RWPE2 (cell line): ENCODE results near the gene KCNAB3.

ENCODE experiments used
- ATAC-seq: fragments of 200-7000 bp; cut with Tn5 transposase; 3 replicates; pipeline ENCODE4 v1.9.1; 2021; ENCODE audit warnings: low read depth
- DNase-seq: peaks from one replicate; pipeline ENCODE4 v3.0.0-alpha.2; 2020; ENCODE audit warnings: low spot score
- H3K27ac ChIP-seq: fragments of 450-650 bp; 2 replicates; pipeline ENCODE4 v1.5.1; 2017; ENCODE audit warnings: mild to moderate bottlenecking; ENCODE audit not compliant: poor library complexity, severe bottlenecking
- H3K27me3 ChIP-seq: fragments of 250-450 bp; sonication (Bioruptor Pico); 2 replicates; pipeline ENCODE4 v1.5.1; 2021; ENCODE audit warnings: mild to moderate bottlenecking, moderate library complexity; ENCODE audit not compliant: insufficient read depth, poor library complexity, severe bottlenecking
- H3K36me3 ChIP-seq: fragments of 250-450 bp; sonication (Bioruptor Pico); 2 replicates; pipeline ENCODE4 v1.5.1; 2020; ENCODE audit warnings: low read depth, mild to moderate bottlenecking, moderate library complexity
- H3K4me1 ChIP-seq: fragments of 250-450 bp; sonication (Bioruptor Pico); 2 replicates; pipeline ENCODE4 v1.5.1; 2021; ENCODE audit warnings: mild to moderate bottlenecking, moderate library complexity; ENCODE audit not compliant: insufficient read depth, poor library complexity, severe bottlenecking
- H3K4me3 ChIP-seq: fragments of 250-450 bp; sonication (Bioruptor Pico); 2 replicates; pipeline ENCODE4 v1.5.1; 2021; ENCODE audit warnings: mild to moderate bottlenecking, moderate library complexity; ENCODE audit not compliant: severe bottlenecking
- H3K9me3 ChIP-seq: fragments of 250-450 bp; sonication (Bioruptor Pico); 2 replicates; pipeline ENCODE4 v1.5.1; 2021; ENCODE audit warnings: mild to moderate bottlenecking, moderate library complexity; ENCODE audit not compliant: severe bottlenecking
- TF ChIP-seq, protein P1 (sequence below): fragments of 450-650 bp; IDR thresholded peaks from one replicate; pipeline ENCODE4 v1.5.1; 2017; ENCODE audit warnings: mild to moderate bottlenecking, moderate library complexity; ENCODE audit not compliant: poor library complexity, severe bottlenecking

The KCNAB3 gene

DNA sequence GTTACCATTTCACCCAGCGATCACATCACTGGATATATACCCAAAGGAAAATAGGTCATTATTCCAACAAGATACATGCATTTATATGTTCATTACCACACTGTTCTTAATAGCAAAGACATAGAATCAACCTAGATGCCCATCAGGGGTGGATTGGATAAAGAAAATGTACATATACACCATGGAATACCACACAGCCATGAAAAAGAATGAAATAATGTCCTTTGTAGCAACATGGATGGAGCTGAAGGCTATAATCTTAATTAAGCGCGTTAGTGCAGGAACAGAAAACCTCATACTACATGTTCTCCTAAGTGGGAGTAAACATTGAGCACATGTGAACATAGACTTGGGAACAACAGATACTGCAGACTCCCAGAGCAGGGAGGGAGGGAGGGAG is 20.9 kb upstream of the KCNAB3 start:
- DNase-seq (no peak), ATAC-seq (no peak)
- Histone ChIP-seq H3K9me3 (no peaks in the 10 kb centered on the region), H3K36me3 (peaks cover 43% of the 10 kb centered on the region), H3K27me3 (no peaks in the 10 kb centered on the region), H3K4me3 (no peak overlapping the region), H3K27ac (no peak overlapping the region), H3K4me1 (no peaks in the 10 kb centered on the region)
- TF ChIP-seq, protein P1, sequence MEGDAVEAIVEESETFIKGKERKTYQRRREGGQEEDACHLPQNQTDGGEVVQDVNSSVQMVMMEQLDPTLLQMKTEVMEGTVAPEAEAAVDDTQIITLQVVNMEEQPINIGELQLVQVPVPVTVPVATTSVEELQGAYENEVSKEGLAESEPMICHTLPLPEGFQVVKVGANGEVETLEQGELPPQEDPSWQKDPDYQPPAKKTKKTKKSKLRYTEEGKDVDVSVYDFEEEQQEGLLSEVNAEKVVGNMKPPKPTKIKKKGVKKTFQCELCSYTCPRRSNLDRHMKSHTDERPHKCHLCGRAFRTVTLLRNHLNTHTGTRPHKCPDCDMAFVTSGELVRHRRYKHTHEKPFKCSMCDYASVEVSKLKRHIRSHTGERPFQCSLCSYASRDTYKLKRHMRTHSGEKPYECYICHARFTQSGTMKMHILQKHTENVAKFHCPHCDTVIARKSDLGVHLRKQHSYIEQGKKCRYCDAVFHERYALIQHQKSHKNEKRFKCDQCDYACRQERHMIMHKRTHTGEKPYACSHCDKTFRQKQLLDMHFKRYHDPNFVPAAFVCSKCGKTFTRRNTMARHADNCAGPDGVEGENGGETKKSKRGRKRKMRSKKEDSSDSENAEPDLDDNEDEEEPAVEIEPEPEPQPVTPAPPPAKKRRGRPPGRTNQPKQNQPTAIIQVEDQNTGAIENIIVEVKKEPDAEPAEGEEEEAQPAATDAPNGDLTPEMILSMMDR: no peak

DNA sequence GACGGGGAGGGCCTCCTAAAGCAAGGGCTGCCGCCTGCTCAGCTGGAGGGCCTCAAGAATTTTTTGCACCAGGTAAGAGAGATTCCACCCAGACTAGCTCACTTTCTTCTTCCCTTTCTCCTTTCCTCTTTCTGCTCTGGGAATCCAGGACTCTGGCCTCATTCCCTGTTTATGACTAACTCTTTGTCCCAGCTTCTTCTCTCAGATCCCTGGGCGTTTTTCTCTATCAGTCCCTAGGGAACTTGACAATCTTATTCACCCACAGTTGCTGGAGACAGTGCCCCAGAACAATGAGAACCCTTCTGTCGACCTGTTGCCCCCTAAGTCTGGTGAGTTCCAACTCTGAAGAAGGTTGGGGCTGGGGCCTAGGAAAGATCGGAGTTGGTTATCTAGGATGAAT is 18.0 kb upstream of the KCNAB3 start:
- no peak overlapping the region for H3K4me3 ChIP-seq
- DNase-seq: no peak
- no peak overlapping the region for H3K27ac ChIP-seq
- H3K36me3 ChIP-seq: peaks cover 70% of the 10 kb centered on the region
- H3K9me3 ChIP-seq: no peaks in the 10 kb centered on the region
- TF ChIP-seq, protein P1: no peak
- H3K27me3 ChIP-seq: no peaks in the 10 kb centered on the region
- no peaks in the 10 kb centered on the region for H3K4me1 ChIP-seq
- ATAC-seq: no peak

DNA sequence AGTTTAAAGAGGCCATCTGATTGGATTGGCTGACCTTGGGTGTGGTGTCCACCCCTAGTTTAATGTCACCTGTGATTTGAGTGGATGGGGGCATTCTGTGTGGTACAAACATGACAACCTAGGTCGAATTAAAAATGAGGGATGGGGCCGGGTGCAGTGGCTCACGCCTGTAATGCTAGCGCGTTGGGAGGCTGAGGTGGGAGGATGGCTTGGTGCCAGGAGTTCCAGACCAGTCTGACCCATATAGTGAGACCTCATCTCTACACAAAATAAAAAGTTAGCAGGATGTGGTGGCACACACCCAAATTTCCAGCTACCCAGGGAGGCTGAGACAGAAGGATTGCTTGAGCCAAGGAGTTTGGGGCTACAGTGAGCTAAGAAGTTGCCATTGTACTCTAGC is 16.8 kb upstream of the KCNAB3 start:
- H3K9me3 ChIP-seq: no peaks in the 10 kb centered on the region
- no peak for ATAC-seq
- no peaks in the 10 kb centered on the region for H3K27me3 ChIP-seq
- no peak overlapping the region for H3K4me3 ChIP-seq
- H3K27ac ChIP-seq: no peak overlapping the region
- TF ChIP-seq, protein P1: no peak
- H3K36me3 ChIP-seq: peaks cover 75% of the 10 kb centered on the region
- no peaks in the 10 kb centered on the region for H3K4me1 ChIP-seq
- no peak for DNase-seq

GRCh38 chr17:7945651-7946050 is 16.0 kb upstream of the KCNAB3 start:
- peaks cover 81% of the 10 kb centered on the region for H3K36me3 ChIP-seq
- TF ChIP-seq, protein P1: no peak

GRCh38 chr17:7944326-7944725 is 14.7 kb upstream of the KCNAB3 start:
- no peak for DNase-seq
- no peak for ATAC-seq
- H3K27me3 ChIP-seq: no peaks in the 10 kb centered on the region
- H3K9me3 ChIP-seq: no peaks in the 10 kb centered on the region
- H3K4me1 ChIP-seq: no peaks in the 10 kb centered on the region
- H3K27ac ChIP-seq: no peak overlapping the region
- H3K36me3 ChIP-seq: peaks cover 84% of the 10 kb centered on the region
- TF ChIP-seq, protein P1: no peak
- no peak overlapping the region for H3K4me3 ChIP-seq

More at GRCh38 chr17:7945651-7946050, 16.0 kb upstream of the KCNAB3 start:
- DNase-seq (no peak), ATAC-seq (no peak)
- Histone ChIP-seq H3K4me1 (no peaks in the 10 kb centered on the region), H3K27me3 (no peaks in the 10 kb centered on the region), H3K27ac (no peak overlapping the region), H3K4me3 (no peak overlapping the region), H3K9me3 (no peaks in the 10 kb centered on the region)
